D341Med (cell line): Measurements from ENCODE around the gene ZNF493.
A peak's percentile ranks its signal among the peaks of the same experiment; 100 is the strongest.

Experiments
- DNase-seq: peaks from one replicate; pipeline ENCODE4 v3.0.0; 2012; ENCODE audit warnings: low spot score

The ZNF493 gene

GRCh38 chr19:21396893-21397572, at the start of gene ZNF493:
Gene ZNF493, plus strand, starts transcription at chr19:21397133. Its CDS starts 105 bp downstream, at chr19:21397238.
- DNase-seq, result peak; percentile 89

- DNase-seq, result no peak
These were observed 44.1 kb upstream of the ZNF493 start for GRCh38 chr19:21352830-21353229.

DNA sequence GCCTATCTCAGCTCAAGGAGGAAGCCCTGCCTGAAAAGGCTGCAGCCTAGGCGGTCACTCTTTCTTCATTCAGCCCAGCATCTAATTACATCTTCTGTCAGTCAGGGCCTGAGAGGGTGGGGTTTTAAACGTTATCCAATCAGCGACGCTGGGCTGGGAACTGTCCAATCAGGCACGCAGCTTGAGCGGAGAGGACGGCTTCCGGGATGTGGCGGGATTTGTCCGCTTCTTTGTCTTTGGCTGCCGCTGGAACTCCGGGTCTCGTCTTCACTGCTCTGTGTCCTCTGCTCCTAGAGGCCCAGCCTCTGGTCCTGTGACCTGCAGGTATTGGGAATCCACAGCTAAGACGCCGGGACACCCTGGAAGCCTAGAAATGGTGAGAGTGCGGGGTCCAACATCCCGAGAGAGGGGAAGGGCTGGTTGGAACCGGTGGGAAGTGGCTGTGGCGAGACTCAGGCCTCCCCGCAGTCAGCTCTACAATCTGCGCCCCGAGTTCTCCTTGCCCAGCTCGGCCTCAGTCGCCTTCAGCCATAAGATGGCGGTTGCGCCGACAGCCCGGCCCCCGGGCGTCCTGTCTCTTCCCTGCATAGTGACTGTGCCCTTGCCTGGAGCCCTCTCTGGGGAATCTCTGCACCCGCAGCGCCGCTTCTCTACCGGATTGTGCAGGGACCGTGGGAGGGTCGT, 38.0 kb upstream of the ZNF493 start, which contains the start of gene ZNF738:
ZNF738 (plus strand) TSS at position 233 of the 684 bp plus-strand sequence; CDS start at position 374, 141 bp downstream.
- peak; percentile 92 for DNase-seq

- DNase-seq, result no peak
These were observed 34.6 kb upstream of the ZNF493 start for GRCh38 chr19:21362291-21362690.

GRCh38 chr19:21383980-21384582, 12.9 kb upstream of the ZNF493 start:
- DNase-seq, result no peak

GRCh38 chr19:21396121-21396520, 812 bp upstream of the ZNF493 start:
- no peak for DNase-seq

GRCh38 chr19:21398851-21399250, 1.9 kb downstream of the ZNF493 start:
- no peak for DNase-seq

DNA sequence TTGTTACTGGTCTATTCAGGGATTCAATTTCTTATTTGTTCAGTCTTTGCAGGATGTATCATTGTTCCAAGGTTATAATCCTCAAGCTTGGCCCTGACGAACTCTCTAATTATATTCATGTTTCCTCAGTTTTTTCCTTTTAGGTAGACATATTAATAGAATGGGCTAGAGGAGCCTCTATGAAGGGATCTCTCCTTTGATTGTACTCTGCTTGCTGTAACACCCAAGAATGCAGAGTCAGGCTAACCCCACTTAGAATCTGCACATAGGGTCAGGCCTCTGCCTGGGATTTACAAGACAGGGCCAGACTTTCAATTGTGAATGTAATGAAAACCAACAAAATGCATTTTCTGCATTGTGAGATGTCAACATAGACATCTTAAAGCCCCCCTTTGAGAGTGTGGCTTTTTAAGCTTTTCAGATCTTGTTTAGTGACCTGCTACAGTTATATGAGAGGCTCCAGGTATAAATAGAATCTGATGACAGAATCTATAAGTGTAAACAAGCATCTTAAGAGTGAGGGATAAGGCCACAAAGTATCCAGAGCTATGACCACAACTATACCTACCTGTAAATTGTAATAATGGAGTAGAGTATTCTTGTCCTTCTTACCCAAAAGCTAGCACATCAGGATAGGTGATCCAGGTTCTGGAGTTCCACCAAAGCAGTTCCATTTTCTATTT, 5.5 kb downstream of the ZNF493 start:
- no peak for DNase-seq

- no peak for DNase-seq
These were observed 13.2 kb downstream of the ZNF493 start for GRCh38 chr19:21410166-21410565.

DNA sequence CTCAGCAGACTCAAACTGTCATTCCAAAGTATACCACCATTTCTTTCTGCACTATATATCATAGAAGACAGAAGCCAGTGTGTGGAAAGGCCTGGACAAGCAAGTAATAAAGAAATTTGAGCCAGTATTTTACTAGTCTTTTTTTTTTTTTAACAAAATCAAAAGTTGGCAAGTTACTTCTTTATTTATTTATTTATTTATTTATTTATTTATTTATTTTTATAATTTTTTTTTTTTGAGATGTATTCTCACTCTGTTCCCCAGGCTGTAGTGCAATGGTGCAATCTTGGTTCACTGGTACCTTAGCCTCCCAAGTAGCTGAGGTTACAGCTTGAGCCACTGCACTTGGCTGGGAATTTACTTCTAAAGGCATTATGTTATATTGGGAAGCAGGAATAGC, 25.3 kb downstream of the ZNF493 start:
- no peak for DNase-seq

- no peak for DNase-seq
These were observed 26.4 kb downstream of the ZNF493 start for GRCh38 chr19:21423057-21424041.

DNA sequence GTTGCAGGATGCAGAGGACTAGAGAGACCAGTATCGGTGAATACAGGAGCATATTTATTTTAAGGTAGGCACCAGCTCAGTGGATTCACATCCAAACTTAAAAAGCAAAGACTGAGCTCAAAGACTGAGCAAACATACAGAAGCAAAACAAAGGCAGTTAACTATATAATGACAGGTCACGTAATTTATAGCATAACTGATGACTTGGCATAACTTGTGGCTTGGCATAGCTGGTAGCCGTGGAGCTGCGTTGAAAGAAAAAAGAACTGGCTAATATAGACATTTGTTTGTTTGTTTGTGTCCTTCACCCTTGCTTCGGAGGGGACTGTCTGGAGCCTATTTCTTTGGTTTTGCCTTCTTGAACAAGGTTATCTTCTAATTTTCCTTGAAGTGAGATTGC, 33.7 kb downstream of the ZNF493 start:
- no peak for DNase-seq

DNA sequence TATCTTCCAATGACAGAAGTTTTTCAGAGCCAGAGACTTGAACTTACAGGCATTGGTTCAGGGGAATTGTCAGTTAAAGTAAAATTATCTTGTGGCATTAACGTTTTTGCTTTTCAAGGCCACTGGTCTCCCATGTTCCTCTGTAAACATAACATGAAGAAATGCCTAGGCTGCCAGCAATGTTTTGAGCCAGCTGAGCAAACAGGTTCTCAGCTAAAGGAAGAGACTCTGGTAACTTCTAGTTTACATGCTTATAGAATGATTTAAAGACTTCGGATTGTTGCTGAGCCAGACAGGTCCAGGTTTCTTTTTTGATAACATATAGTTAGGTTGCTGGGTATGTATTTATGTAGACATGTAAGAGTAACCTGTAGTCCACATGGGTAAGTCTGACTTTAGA, 35.7 kb downstream of the ZNF493 start:
- DNase-seq, result no peak

DNA sequence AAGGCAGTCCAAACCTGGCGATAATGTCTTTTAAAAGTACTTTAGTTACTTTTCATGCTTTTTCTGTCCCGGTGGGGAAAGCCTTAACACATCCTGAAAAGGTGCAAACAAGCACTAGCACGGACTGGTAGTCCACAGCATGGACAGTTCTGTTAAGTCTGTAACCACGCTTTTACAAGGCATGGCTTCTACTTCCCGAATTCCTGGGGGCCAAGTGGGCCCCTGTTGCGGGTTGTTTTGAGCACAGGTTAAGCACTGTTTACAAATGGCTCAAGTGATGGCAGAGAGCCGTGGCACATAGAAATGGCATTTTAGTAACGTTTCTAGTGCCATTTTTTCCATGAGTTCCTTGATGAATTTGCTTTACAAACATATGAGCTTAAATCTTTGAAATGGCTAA, 37.6 kb downstream of the ZNF493 start:
- DNase-seq, result no peak

- no peak for DNase-seq
These were observed 38.1 kb downstream of the ZNF493 start for GRCh38 chr19:21434967-21435544.

- no peak for DNase-seq
These were observed 42.3 kb downstream of the ZNF493 start for GRCh38 chr19:21439201-21439751.

DNA sequence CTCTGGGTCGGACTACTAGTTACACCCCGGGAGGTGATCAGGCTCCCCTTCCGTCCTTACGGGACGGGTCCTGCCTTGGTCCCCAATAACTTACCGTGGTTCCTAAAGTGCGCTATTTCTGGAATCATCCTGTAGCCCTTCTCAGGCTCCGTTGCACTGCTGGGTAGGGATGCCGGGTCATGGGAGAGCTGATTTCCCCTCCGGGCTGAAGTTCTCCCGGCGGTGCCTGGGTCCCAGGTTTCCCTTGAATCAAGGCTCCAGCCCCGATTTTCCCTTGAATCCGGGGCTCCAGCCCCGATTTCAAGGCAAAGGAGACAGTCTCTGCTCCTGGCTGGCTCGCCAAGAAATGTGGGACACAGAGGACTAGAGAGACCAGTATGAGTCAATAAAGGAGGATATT, 43.4 kb downstream of the ZNF493 start:
- DNase-seq, result no peak

- no peak for DNase-seq
These were observed 54.3 kb downstream of the ZNF493 start for GRCh38 chr19:21451187-21451586.

DNA sequence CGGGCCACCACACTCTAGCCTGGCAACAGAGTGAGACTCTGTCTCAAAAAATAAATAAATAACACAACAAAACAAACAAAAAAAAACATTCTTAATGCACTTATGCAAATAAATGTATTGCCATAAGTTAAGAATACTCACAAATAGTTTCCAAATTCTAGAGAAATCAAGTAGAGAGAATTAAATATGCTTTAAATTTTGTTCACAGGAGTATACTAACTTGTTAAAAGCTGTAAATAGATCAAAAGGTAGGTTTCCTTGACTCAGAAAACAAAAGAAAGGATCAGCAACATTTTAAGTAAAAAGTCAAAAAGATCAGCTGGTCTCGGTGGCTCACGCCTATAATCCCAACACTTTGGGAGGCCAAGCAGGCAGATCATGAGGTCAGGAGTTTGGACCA, 58.0 kb downstream of the ZNF493 start:
- no peak for DNase-seq

DNA sequence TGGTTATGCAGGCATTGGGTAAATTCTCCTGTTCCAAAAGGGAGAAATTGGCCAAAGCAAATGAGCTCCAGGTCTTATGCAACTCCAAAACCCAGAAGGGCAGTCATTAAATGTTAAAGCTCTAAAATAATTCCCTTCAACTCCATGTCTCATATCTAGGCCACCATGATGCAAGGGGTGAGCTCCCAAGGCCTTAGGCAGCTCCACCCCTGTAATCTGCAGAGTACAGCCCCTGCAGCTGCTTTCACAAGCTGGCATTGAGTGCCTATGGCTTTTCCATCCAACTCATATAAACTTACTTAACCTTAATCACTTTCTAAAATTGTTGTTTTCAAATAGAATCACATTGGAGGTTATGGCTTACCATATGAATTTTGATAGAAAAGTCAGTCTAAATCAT, 63.8 kb downstream of the ZNF493 start:
- no peak for DNase-seq

DNA sequence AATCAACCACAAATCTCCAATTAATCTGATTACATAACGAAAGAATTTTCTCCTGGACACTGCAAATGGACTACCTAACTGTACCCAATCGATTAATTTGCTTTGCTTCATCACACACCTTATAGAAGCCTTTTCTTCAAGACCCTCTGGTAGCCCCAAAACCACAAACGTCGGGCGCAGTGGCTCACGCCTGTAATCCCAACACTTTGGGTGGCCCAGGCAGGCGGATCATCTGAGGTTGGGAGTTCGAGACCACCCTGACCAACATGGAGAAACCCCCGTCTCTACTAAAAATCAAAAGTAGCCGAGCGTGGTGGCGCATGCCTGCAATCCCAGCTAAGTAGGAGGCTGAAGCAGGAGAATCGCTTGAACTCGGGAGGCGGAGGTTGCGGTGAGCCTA, 65.6 kb downstream of the ZNF493 start:
- DNase-seq, result no peak
